ENCODE measurements around the gene PAX3.

GRCh38 chr2:222232839-222233238 lies 66.0 kb downstream of the PAX3 start:
- TF ChIP-seq FOXJ3 (CRISPR knock-in tag; IDR thresholded peaks at IDR 0.05) (no peak), KLF1 (tag; IDR thresholded peaks at IDR 0.05) (no peak)
